ENCODE measurements around the gene BRD3OS.

DNA sequence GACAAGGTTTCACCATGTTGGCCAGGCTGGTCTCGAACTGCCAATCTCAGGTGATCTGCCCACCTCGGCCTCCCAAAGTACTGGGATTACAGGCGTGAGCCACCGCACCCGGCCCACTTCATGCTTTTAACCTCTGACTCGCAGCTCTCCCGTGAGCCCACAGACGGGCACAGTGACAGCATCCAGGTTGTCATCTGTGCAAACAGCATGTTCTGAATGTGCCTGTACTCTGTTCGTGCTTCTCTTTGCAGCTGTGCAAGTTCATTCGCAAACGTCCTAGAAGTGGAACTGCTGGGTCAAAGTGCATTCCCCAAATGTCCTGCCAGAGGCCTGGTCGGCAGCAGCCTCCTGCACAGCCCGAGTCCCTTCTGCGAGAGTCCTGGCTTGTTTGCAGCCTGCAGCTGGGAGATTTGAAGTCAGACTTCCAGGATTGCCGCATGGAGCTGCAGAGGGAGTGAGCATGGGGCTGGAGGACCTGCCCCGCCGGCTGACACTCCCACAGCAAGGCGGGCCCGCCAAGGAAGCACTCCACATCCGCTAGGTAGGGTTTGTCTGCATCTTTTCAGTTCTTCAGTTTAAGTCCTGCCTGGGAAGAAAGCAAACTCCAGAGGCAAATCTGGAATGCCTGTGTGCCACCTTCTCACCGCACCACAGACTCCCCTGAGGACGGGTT lies 3.4 kb downstream of the BRD3OS start:
- TF ChIP-seq, protein P1, sequence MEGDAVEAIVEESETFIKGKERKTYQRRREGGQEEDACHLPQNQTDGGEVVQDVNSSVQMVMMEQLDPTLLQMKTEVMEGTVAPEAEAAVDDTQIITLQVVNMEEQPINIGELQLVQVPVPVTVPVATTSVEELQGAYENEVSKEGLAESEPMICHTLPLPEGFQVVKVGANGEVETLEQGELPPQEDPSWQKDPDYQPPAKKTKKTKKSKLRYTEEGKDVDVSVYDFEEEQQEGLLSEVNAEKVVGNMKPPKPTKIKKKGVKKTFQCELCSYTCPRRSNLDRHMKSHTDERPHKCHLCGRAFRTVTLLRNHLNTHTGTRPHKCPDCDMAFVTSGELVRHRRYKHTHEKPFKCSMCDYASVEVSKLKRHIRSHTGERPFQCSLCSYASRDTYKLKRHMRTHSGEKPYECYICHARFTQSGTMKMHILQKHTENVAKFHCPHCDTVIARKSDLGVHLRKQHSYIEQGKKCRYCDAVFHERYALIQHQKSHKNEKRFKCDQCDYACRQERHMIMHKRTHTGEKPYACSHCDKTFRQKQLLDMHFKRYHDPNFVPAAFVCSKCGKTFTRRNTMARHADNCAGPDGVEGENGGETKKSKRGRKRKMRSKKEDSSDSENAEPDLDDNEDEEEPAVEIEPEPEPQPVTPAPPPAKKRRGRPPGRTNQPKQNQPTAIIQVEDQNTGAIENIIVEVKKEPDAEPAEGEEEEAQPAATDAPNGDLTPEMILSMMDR (IDR thresholded peaks at IDR 0.05): no peak
- TF ChIP-seq POLR2AphosphoS5 (IDR thresholded peaks at IDR 0.05) (no peak), POLR2A (IDR thresholded peaks at IDR 0.05) (no peak)

Measured in upper lobe of left lung (tissue), 4 donors.